Left ventricle myocardium inferior (tissue), 1 donor: Measurements from ENCODE around the gene MTMR8. TPM values are rescaled to one million over a fixed set of nuclear protein-coding genes. Genes with fewer than 3 reads are reported as not detected.
"Not testable (repeated sequence)": the region's sequence is repeated elsewhere in the genome, so short reads cannot be mapped to it uniquely, and the experiment has no call there.

Experiments
- DNase-seq: peaks from one replicate; pipeline ENCODE4 v3.0.0-alpha.2; 2020
- H3K27ac ChIP-seq: fragments of 200-600 bp; replicated peaks from 2 replicates; pipeline ENCODE4 v1.8.0; 2021
- H3K27me3 ChIP-seq: fragments of 200-600 bp; 2 replicates; pipeline ENCODE4 v1.8.0; 2021; ENCODE audit warnings: low read depth
- H3K36me3 ChIP-seq: fragments of 200-600 bp; 2 replicates; pipeline ENCODE4 v1.8.0; 2021
- H3K4me1 ChIP-seq: fragments of 200-600 bp; 2 replicates; pipeline ENCODE4 v1.8.0; 2021
- H3K4me3 ChIP-seq: fragments of 200-600 bp; 2 replicates; pipeline ENCODE4 v1.8.0; 2021; ENCODE audit warnings: mild to moderate bottlenecking, moderate library complexity
- H3K9me3 ChIP-seq: fragments of 200-600 bp; replicated peaks from 2 replicates; pipeline ENCODE4 v1.8.0; 2021
- CTCF ChIP-seq: fragments of 200-600 bp; IDR thresholded peaks from 2 replicates; pipeline ENCODE4 v1.8.0; 2021; ENCODE audit warnings: antibody characterized with exemption, mild to moderate bottlenecking, borderline replicate concordance
- intact Hi-C: fragments of 100-400 bp; cut with micrococcal nuclease; formaldehyde crosslinking; loops from one replicate; pipeline ENCODE4 v1.11.0; 2022
- total RNA-seq: library from RNA; stranded (reverse); fragmentation: NEBNext Ultra II Directional; extraction: Animal tissue kit (Norgen Biotek cat#: 25700); gene quantifications from one replicate; pipeline ENCODE4 v1.2.1, GENCODE V29; 2021
- donor health status: DM: no; HTN: yes; CAD: no; lungs with severe emphysema.

The MTMR8 gene
- total RNA-seq, 1 donor from 2014 or later = 0.44 TPM

- Histone ChIP-seq H3K4me1 (no peaks in the 10 kb centered on the region), H3K4me3 (no peak overlapping the region), H3K27me3 (no peaks in the 10 kb centered on the region), H3K9me3 (peaks cover 10% of the 10 kb centered on the region), H3K36me3 (peaks cover 2% of the 10 kb centered on the region), H3K27ac (no peak overlapping the region)
- intact Hi-C loops = no loop called here
- no peak for DNase-seq
- TF ChIP-seq CTCF = no peak
Measured at GRCh38 chrX:64389489-64389888, 5.8 kb downstream of the MTMR8 start.

- H3K4me3 ChIP-seq, H3K4me1 ChIP-seq, H3K27ac ChIP-seq, H3K27me3 ChIP-seq, intact Hi-C loops, H3K36me3 ChIP-seq, DNase-seq: not testable (repeated sequence)
- peaks cover 63% of the 10 kb centered on the region for H3K9me3 ChIP-seq
Measured at GRCh38 chrX:64380789-64381188, 14.5 kb downstream of the MTMR8 start.

GRCh38 chrX:64379924-64380323, 15.3 kb downstream of the MTMR8 start:
- Histone ChIP-seq H3K4me1 (no peaks in the 10 kb centered on the region), H3K4me3 (no peak overlapping the region), H3K36me3 (peaks cover 8% of the 10 kb centered on the region), H3K9me3 (peaks cover 65% of the 10 kb centered on the region), H3K27ac (no peak overlapping the region), H3K27me3 (no peaks in the 10 kb centered on the region)
- DNase-seq = no peak
- intact Hi-C loops = no loop called here
- TF ChIP-seq CTCF = no peak

- H3K36me3 ChIP-seq = no peaks in the 10 kb centered on the region
- intact Hi-C loops = no loop called here
- H3K27ac ChIP-seq = no peak overlapping the region
- H3K27me3 ChIP-seq = no peaks in the 10 kb centered on the region
- no peak for DNase-seq
- H3K4me3 ChIP-seq = no peak overlapping the region
- H3K4me1 ChIP-seq = no peaks in the 10 kb centered on the region
- no peak for TF ChIP-seq CTCF
- peaks cover 52% of the 10 kb centered on the region for H3K9me3 ChIP-seq
Measured at GRCh38 chrX:64377753-64378152, 17.5 kb downstream of the MTMR8 start.

GRCh38 chrX:64352081-64352480, 43.2 kb downstream of the MTMR8 start:
- Histone ChIP-seq H3K4me1 (no peaks in the 10 kb centered on the region), H3K4me3 (no peak overlapping the region), H3K9me3 (no peaks in the 10 kb centered on the region), H3K36me3 (no peaks in the 10 kb centered on the region), H3K27ac (no peak overlapping the region), H3K27me3 (no peaks in the 10 kb centered on the region)
- intact Hi-C loops = no loop called here
- no peak for TF ChIP-seq CTCF
- DNase-seq = no peak

GRCh38 chrX:64350521-64350920, 44.7 kb downstream of the MTMR8 start:
- no peaks in the 10 kb centered on the region for H3K36me3 ChIP-seq
- H3K4me3 ChIP-seq = no peak overlapping the region
- H3K4me1 ChIP-seq = no peaks in the 10 kb centered on the region
- no peak for DNase-seq
- H3K27me3 ChIP-seq = no peaks in the 10 kb centered on the region
- intact Hi-C loops = no loop called here
- TF ChIP-seq CTCF = no peak
- no peak overlapping the region for H3K27ac ChIP-seq
- H3K9me3 ChIP-seq = no peaks in the 10 kb centered on the region
